MM.1S (cell line): ENCODE results near the gene FARP1.

Source experiments
- DNase-seq: peaks from one replicate; pipeline ENCODE4 v3.0.0-alpha.2; 2015
- H2AFZ ChIP-seq: fragments of 300-600 bp; sonication (generic); 2 replicates; pipeline ENCODE4 v1.6.0; 2016; ENCODE audit warnings: antibody characterized with exemption, low read length
- H3F3A ChIP-seq: fragments of 300-600 bp; sonication (generic); 2 replicates; pipeline ENCODE4 v1.6.1; 2016; ENCODE audit warnings: mild to moderate bottlenecking, antibody characterized with exemption, low read length, moderate library complexity, mixed read lengths; ENCODE audit not compliant: insufficient read depth
- H3K27ac ChIP-seq: fragments of 300-600 bp; sonication (generic); 2 replicates; pipeline ENCODE4 v1.5.1; 2016; ENCODE audit warnings: mild to moderate bottlenecking, low read length
- H3K27me3 ChIP-seq: fragments of 300-600 bp; sonication (generic); replicated peaks from 2 replicates; pipeline ENCODE4 v1.6.0; 2016; ENCODE audit warnings: low read length; ENCODE audit not compliant: insufficient read depth
- H3K36me3 ChIP-seq: fragments of 300-600 bp; sonication (generic); replicated peaks from 2 replicates; pipeline ENCODE4 v1.6.1; 2016; ENCODE audit warnings: mild to moderate bottlenecking, low read length, mixed read lengths; ENCODE audit not compliant: insufficient read depth
- H3K4me1 ChIP-seq: fragments of 300-600 bp; sonication (generic); 2 replicates; pipeline ENCODE4 v1.6.1; 2016; ENCODE audit warnings: low read length, mixed read lengths
- H3K4me2 ChIP-seq: fragments of 300-600 bp; sonication (generic); 2 replicates; pipeline ENCODE4 v1.6.0; 2016; ENCODE audit warnings: low read depth, low read length
- H3K4me3 ChIP-seq: fragments of 300-600 bp; sonication (generic); 2 replicates; pipeline ENCODE4 v1.5.1; 2016; ENCODE audit warnings: low read length, mixed read lengths
- H3K79me2 ChIP-seq: fragments of 300-600 bp; sonication (generic); 2 replicates; pipeline ENCODE4 v1.6.1; 2016; ENCODE audit warnings: mixed run types, low read length, mixed read lengths
- H3K9ac ChIP-seq: fragments of 300-600 bp; sonication (generic); 2 replicates; pipeline ENCODE4 v1.6.1; 2016; ENCODE audit warnings: low read length, mixed read lengths
- H3K9me2 ChIP-seq: fragments of 300-600 bp; sonication (generic); replicated peaks from 2 replicates; pipeline ENCODE4 v1.6.1; 2016; ENCODE audit warnings: mild to moderate bottlenecking, low read length, mixed read lengths; ENCODE audit not compliant: insufficient read depth
- H3K9me3 ChIP-seq: fragments of 300-600 bp; sonication (generic); replicated peaks from 2 replicates; pipeline ENCODE4 v1.6.1; 2016; ENCODE audit warnings: mild to moderate bottlenecking, low read length, mixed read lengths; ENCODE audit not compliant: insufficient read depth
- H4K20me1 ChIP-seq: fragments of 300-600 bp; sonication (generic); 2 replicates; pipeline ENCODE4 v1.6.1; 2016; ENCODE audit warnings: mild to moderate bottlenecking, low read length, moderate library complexity, mixed read lengths; ENCODE audit not compliant: insufficient read depth
- CTCF ChIP-seq: fragments of 300-600 bp; sonication (generic); IDR thresholded peaks from 2 replicates; pipeline ENCODE4 v1.5.1; 2016; ENCODE audit warnings: antibody characterized with exemption, low read length, mixed read lengths
- EZH2 ChIP-seq: fragments of 300-600 bp; sonication (generic); optimal IDR thresholded peaks from 2 replicates; pipeline ENCODE3; 2017; ENCODE audit warnings: low read depth, mild to moderate bottlenecking, antibody characterized with exemption, low read length, mixed read lengths
- EZH2phosphoT487 ChIP-seq: fragments of 300-600 bp; sonication (generic); IDR thresholded peaks from 2 replicates; pipeline ENCODE4 v1.6.1; 2018; ENCODE audit warnings: antibody characterized with exemption, low read length

Gene FARP1

GRCh38 chr13:98175043-98175442 lies 32.1 kb downstream of the FARP1 start:
- Histone ChIP-seq H3K27ac (no peak overlapping the region), H3K79me2 (no peaks in the 10 kb centered on the region)

GRCh38 chr13:98175823-98176222 lies 32.9 kb downstream of the FARP1 start:
- no peak overlapping the region for H3K27ac ChIP-seq
- H2AFZ ChIP-seq: no peak overlapping the region
- no peak for TF ChIP-seq EZH2phosphoT487
- no peak for TF ChIP-seq CTCF
- no peak for TF ChIP-seq EZH2
- no peaks in the 10 kb centered on the region for H3K79me2 ChIP-seq
- H3K36me3 ChIP-seq: no peaks in the 10 kb centered on the region
- no peaks in the 10 kb centered on the region for H3K9me3 ChIP-seq
- H3K4me3 ChIP-seq: no peak overlapping the region
- H3K9ac ChIP-seq: no peak overlapping the region
- H3K9me2 ChIP-seq: no peaks in the 10 kb centered on the region
- H3K27me3 ChIP-seq: no peaks in the 10 kb centered on the region
- DNase-seq: no peak
- no peaks in the 10 kb centered on the region for H3K4me1 ChIP-seq
- H3K4me2 ChIP-seq: no peak overlapping the region
- H4K20me1 ChIP-seq: no peaks in the 10 kb centered on the region
- H3F3A ChIP-seq: no peaks in the 10 kb centered on the region

More at GRCh38 chr13:98175043-98175442, 32.1 kb downstream of the FARP1 start:
- Histone ChIP-seq H3K4me1 (no peaks in the 10 kb centered on the region), H2AFZ (no peak overlapping the region), H3K9me3 (no peaks in the 10 kb centered on the region), H3K4me2 (no peak overlapping the region), H3K9me2 (no peaks in the 10 kb centered on the region), H3K36me3 (no peaks in the 10 kb centered on the region), H3K9ac (no peak overlapping the region), H3K27me3 (no peaks in the 10 kb centered on the region), H4K20me1 (no peaks in the 10 kb centered on the region), H3F3A (no peaks in the 10 kb centered on the region), H3K4me3 (no peak overlapping the region)
- DNase-seq: no peak
- TF ChIP-seq CTCF: no peak
- no peak for TF ChIP-seq EZH2phosphoT487
- TF ChIP-seq EZH2: no peak

- H3K4me1 ChIP-seq: no peaks in the 10 kb centered on the region
- no peak for DNase-seq
- H3K27me3 ChIP-seq: no peaks in the 10 kb centered on the region
- H3K9me3 ChIP-seq: no peaks in the 10 kb centered on the region
- TF ChIP-seq EZH2phosphoT487 (no peak), EZH2 (no peak), CTCF (no peak)
- H3K27ac ChIP-seq: no peak within 1 kb of the TSS
- H3K9me2 ChIP-seq: no peaks in the 10 kb centered on the region
- no peak within 1 kb of the TSS for H2AFZ ChIP-seq
- no peaks in the 10 kb centered on the region for H4K20me1 ChIP-seq
- no peak within 1 kb of the TSS for H3K9ac ChIP-seq
- no peaks in the 10 kb centered on the region for H3K36me3 ChIP-seq
- H3K4me2 ChIP-seq: no peak within 1 kb of the TSS
- H3K4me3 ChIP-seq: no peak within 1 kb of the TSS
- no peaks in the 10 kb centered on the region for H3K79me2 ChIP-seq
- H3F3A ChIP-seq: no peaks in the 10 kb centered on the region
Measured at GRCh38 chr13:98176777-98177608, 34.1 kb downstream of the FARP1 start, which contains the start of gene RNF113B. Gene RNF113B (minus strand): TSS chr13:98177269. CDS start chr13:98177236, 33 bp downstream.
